H1 (cell line): Measurements from ENCODE around the gene C3orf20. TPM values are rescaled to one million over a fixed set of nuclear protein-coding genes. Genes with fewer than 3 reads are reported as not detected.

Experiments used
- CTCF ChIA-PET: fragments of 300-600 bp; sonication (Branson Sonifier 250); formaldehyde crosslinking; loops from one replicate; lab custom pipeline; 2021; ENCODE audit not compliant: partially characterized antibody; lab: Charles Lee
- POLR2A ChIA-PET: fragments of 300-600 bp; sonication (Branson Sonifier 250); formaldehyde crosslinking; loops from one replicate; lab custom pipeline; 2021; ENCODE audit warnings: inconsistent platforms; ENCODE audit not compliant: partially characterized antibody; lab: Charles Lee
- DNase-seq, 2 experiments: peaks; one replicate each; pipeline versions ENCODE4 v3.0.0 to v3.0.0-alpha.2; 2010 to 2022; ENCODE audit warnings: low spot score in 2 of 2, low read depth in 1 of 2, mixed read lengths in 1 of 2
- FAIRE-seq: peaks from 2 replicates; lab custom pipeline; 2011; peaks lifted over from hg19 to GRCh38; lab: Jason Lieb, UNC
- H2AFZ ChIP-seq: 2 replicates; pipeline ENCODE4 v1.8.1; 2012; ENCODE audit warnings: low read length, inconsistent platforms
- H2AK5ac ChIP-seq: 2 replicates; pipeline ENCODE4 v1.6.1; 2013; ENCODE audit warnings: low read depth, low read length
- H2BK120ac ChIP-seq: replicated peaks from 2 replicates; pipeline ENCODE3; 2013; ENCODE audit warnings: low read depth, low read length, inconsistent platforms
- H2BK12ac ChIP-seq: 2 replicates; pipeline ENCODE4 v1.6.1; 2013; ENCODE audit warnings: low read depth, low read length
- H2BK15ac ChIP-seq: 2 replicates; pipeline ENCODE4 v1.6.1; 2013; ENCODE audit warnings: low read length
- H2BK20ac ChIP-seq: 2 replicates; pipeline ENCODE4 v1.6.1; 2013; ENCODE audit warnings: low read length
- H2BK5ac ChIP-seq: 2 replicates; pipeline ENCODE4 v1.6.1; 2013; ENCODE audit warnings: low read depth, low read length
- H3K14ac ChIP-seq: 2 replicates; pipeline ENCODE4 v1.6.1; 2013; ENCODE audit warnings: inconsistent platforms; ENCODE audit not compliant: insufficient read length
- H3K18ac ChIP-seq: 2 replicates; pipeline ENCODE4 v1.6.1; 2013; ENCODE audit warnings: low read length; ENCODE audit errors: extremely low read depth
- H3K23ac ChIP-seq: 2 replicates; pipeline ENCODE4 v1.6.1; 2013; ENCODE audit warnings: inconsistent platforms; ENCODE audit not compliant: insufficient read length
- H3K23me2 ChIP-seq: 2 replicates; pipeline ENCODE4 v1.6.1; 2013; ENCODE audit warnings: low read depth, low read length
- H3K27ac ChIP-seq: 2 replicates; pipeline ENCODE4 v1.6.1; 2011; ENCODE audit warnings: low read depth, low read length, inconsistent platforms
- H3K27me3 ChIP-seq, 4 experiments: replicated peaks in 1 of 4; 1 replicate in 1 of 4; 2 replicates in 3 of 4; pipeline versions ENCODE4 v1.6.1 to v1.8.1; 2011 to 2013; ENCODE audit warnings: low read length in 3 of 4, mild to moderate bottlenecking in 3 of 4, inconsistent platforms in 2 of 4, mixed read lengths in 2 of 4, moderate library complexity in 1 of 4; ENCODE audit not compliant: control insufficient read depth in 3 of 4, insufficient read depth in 3 of 4; ENCODE audit errors: extremely low read depth in 1 of 4
- H3K36me3 ChIP-seq, 4 experiments: 2 replicates each; pipeline versions ENCODE4 v1.6.1 to v1.8.1; 2011 to 2013; ENCODE audit warnings: mild to moderate bottlenecking in 4 of 4, low read length in 3 of 4, moderate library complexity in 2 of 4, control low read depth in 1 of 4, inconsistent platforms in 1 of 4; ENCODE audit not compliant: insufficient read depth in 4 of 4, control insufficient read depth in 2 of 4
- H3K4ac ChIP-seq: replicated peaks from 2 replicates; pipeline ENCODE3; 2013; ENCODE audit warnings: low read length, low read depth, mixed read lengths, inconsistent platforms; ENCODE audit not compliant: insufficient read length
- H3K4me1 ChIP-seq, 4 experiments: replicated peaks in 1 of 4; 1 replicate in 1 of 4; 2 replicates in 3 of 4; pipeline versions ENCODE4 v1.6.1 to v1.8.1; 2011 to 2013; ENCODE audit warnings: low read length in 3 of 4, inconsistent platforms in 2 of 4, mixed read lengths in 1 of 4; ENCODE audit not compliant: insufficient read depth in 4 of 4, control insufficient read depth in 3 of 4
- H3K4me2 ChIP-seq, 2 experiments: 2 replicates each; pipeline versions ENCODE4 v1.6.1 to v1.8.1; 2011 to 2013; ENCODE audit warnings: low read depth in 2 of 2, low read length in 2 of 2, control low read depth in 1 of 2, inconsistent platforms in 1 of 2, mild to moderate bottlenecking in 1 of 2; ENCODE audit not compliant: insufficient read depth in 1 of 2
- H3K4me3 ChIP-seq, 4 experiments: fragments of 200-600, 300-600 bp in 1 of 4; sonication (generic), shearing (Covaris generic), sonication (Bioruptor Twin) in 1 of 4; 2 replicates each; pipeline versions ENCODE4 v1.5.1 to v1.8.1; 2011 to 2016; ENCODE audit warnings: low read length in 4 of 4, low read depth in 3 of 4, control low read depth in 2 of 4, inconsistent platforms in 2 of 4, mild to moderate bottlenecking in 2 of 4, mixed read lengths in 1 of 4, moderate library complexity in 1 of 4; ENCODE audit not compliant: insufficient read depth in 2 of 4; ENCODE audit errors: extremely low read depth in 1 of 4
- H3K56ac ChIP-seq: replicated peaks from 2 replicates; pipeline ENCODE3; 2013; ENCODE audit warnings: low read depth, mild to moderate bottlenecking, mixed read lengths, low read length, inconsistent platforms; ENCODE audit not compliant: insufficient read length
- H3K79me1 ChIP-seq: 2 replicates; pipeline ENCODE4 v1.6.1; 2013; ENCODE audit warnings: low read depth, low read length, control low read depth
- H3K79me2 ChIP-seq, 2 experiments: 2 replicates each; pipeline versions ENCODE4 v1.6.1 to v1.8.1; 2012 to 2013; ENCODE audit warnings: low read length in 2 of 2, mild to moderate bottlenecking in 2 of 2, inconsistent platforms in 1 of 2; ENCODE audit not compliant: insufficient read depth in 2 of 2, control insufficient read depth in 1 of 2
- H3K9ac ChIP-seq, 4 experiments: replicated peaks in 1 of 4; 1 replicate in 1 of 4; 2 replicates in 3 of 4; pipeline versions ENCODE4 v1.6.1 to v1.8.1; 2011 to 2013; ENCODE audit warnings: low read depth in 3 of 4, low read length in 3 of 4, control low read depth in 2 of 4, mild to moderate bottlenecking in 2 of 4, moderate library complexity in 2 of 4, inconsistent platforms in 1 of 4; ENCODE audit errors: extremely low read depth in 1 of 4
- H3K9me3 ChIP-seq, 2 experiments: 2 replicates each; pipeline versions ENCODE4 v1.6.1 to v1.8.1; 2012 to 2013; ENCODE audit warnings: mild to moderate bottlenecking in 2 of 2, moderate library complexity in 2 of 2, control low read depth in 1 of 2, inconsistent platforms in 1 of 2, low read depth in 1 of 2, low read length in 1 of 2, mixed read lengths in 1 of 2; ENCODE audit not compliant: insufficient read depth in 2 of 2
- H4K20me1 ChIP-seq, 2 experiments: replicated peaks in 1 of 2; 2 replicates each; pipeline versions ENCODE3 to v1.8.1; 2011 to 2013; ENCODE audit warnings: inconsistent platforms in 2 of 2, low read length in 2 of 2, mild to moderate bottlenecking in 1 of 2; ENCODE audit not compliant: insufficient read depth in 2 of 2, control insufficient read depth in 1 of 2
- H4K5ac ChIP-seq: 2 replicates; pipeline ENCODE4 v1.6.1; 2013; ENCODE audit warnings: low read length, low read depth, mixed read lengths, inconsistent platforms; ENCODE audit not compliant: insufficient read length
- H4K8ac ChIP-seq: 2 replicates; pipeline ENCODE4 v1.8.0; 2013; ENCODE audit warnings: mild to moderate bottlenecking, moderate library complexity, low read length, inconsistent platforms; ENCODE audit not compliant: insufficient read depth; ENCODE audit errors: extremely low read depth
- H4K91ac ChIP-seq: replicated peaks from 2 replicates; pipeline ENCODE3; 2013; ENCODE audit warnings: low read length, mixed read lengths, inconsistent platforms; ENCODE audit not compliant: insufficient read length
- EZH2 ChIP-seq: fragments of 200-600 bp; sonication (generic); IDR thresholded peaks from 2 replicates; pipeline ENCODE4 v1.7.1; 2012; ENCODE audit warnings: low read depth, mild to moderate bottlenecking, moderate library complexity, low read length, inconsistent platforms; ENCODE audit not compliant: severe bottlenecking
- KDM1A ChIP-seq: fragments of 200-600, 300-600 bp; sonication (generic); IDR thresholded peaks from 2 replicates; pipeline ENCODE4 v1.7.1; 2016; ENCODE audit warnings: mild to moderate bottlenecking, low read length, borderline replicate concordance
- SP2 ChIP-seq: IDR thresholded peaks from 2 replicates; pipeline ENCODE4 v1.6.1; 2012; ENCODE audit warnings: mild to moderate bottlenecking, low read length, inconsistent platforms
- WGBS, 2 experiments: shearing (Covaris generic) in 1 of 2; methylation state at CpG; one replicate each; pipeline versions ENCODE4 v1.1.6 to v1.1.7; 2013 to 2015; ENCODE audit warnings: low lambda C conversion rate in 2 of 2, mixed read lengths in 2 of 2, inconsistent platforms in 1 of 2, low coverage in 1 of 2, missing lambda C conversion rate in 1 of 2; ENCODE audit not compliant: insufficient replicate concordance in 2 of 2, insufficient coverage in 1 of 2, insufficient read length in 1 of 2; ENCODE audit errors: extremely low coverage in 1 of 2, missing lambda C conversion rate in 1 of 2; 5-methylcytosine and 5-hydroxymethylcytosine counted together
- polyA plus RNA-seq, 7 experiments: library from polyadenylated mRNA; depleted of rRNA in 3 of 7; stranded (reverse) in 5 of 7; unstranded in 2 of 7; fragments of >200 nt in 5 of 7; fragments of 200-250 nt in 2 of 7; gene quantifications; 1 replicate in 5 of 7; 2 replicates in 1 of 7; 4 replicates in 1 of 7; pipeline versions ENCODE4 v1.2.1 to v1.2.3, GENCODE V29; 2011 to 2013; ENCODE audit warnings: missing spikeins in 2 of 7, mixed read lengths in 2 of 7
- total RNA-seq: library from RNA; stranded (reverse); fragmentation: NEBNext Ultra II Directional; extraction: Animal tissue kit (Norgen Biotek cat#: 25700); gene quantifications from 2 replicates; pipeline ENCODE4 v1.2.1, GENCODE V29; 2021

The C3orf20 gene
- total and polyA plus RNA-seq, 2 of the 8 experiments (the other 6 are each of a cell fraction or from before 2014, with no cell fraction given), result not detected

- Histone ChIP-seq H3K4me1 (peaks cover 0 to 7% (median 3%) of the 10 kb centered on the region in 4 experiments; a peak in 3 of 7 replicates), H2AK5ac (no peak overlapping the region), H3K79me2 (no peaks in the 10 kb centered on the region), H3K36me3 (no peaks in the 10 kb centered on the region), H3K18ac (no peak overlapping the region), H3K4me3 (no peak overlapping the region), H2BK12ac (peak overlapping the region; percentile 39; the same call in 1 of the 2 replicates), H3K9me3 (no peaks in the 10 kb centered on the region), H4K8ac (no peak overlapping the region), H3K56ac (no peak overlapping the region), H3K14ac (no peak overlapping the region), H3K9ac (no peak overlapping the region), H2AFZ (no peak overlapping the region), H2BK5ac (no peak overlapping the region), H3K27me3 (peaks cover 5 to 22% (median 19%) of the 10 kb centered on the region in 4 experiments), H3K23ac (no peak overlapping the region), H2BK120ac (no peak overlapping the region), H3K4ac (no peak overlapping the region), H4K20me1 (no peaks in the 10 kb centered on the region), H3K23me2 (peaks cover 10% of the 10 kb centered on the region; the same call in 1 of the 2 replicates), H4K91ac (no peak overlapping the region), H3K79me1 (no peaks in the 10 kb centered on the region), H4K5ac (no peak overlapping the region), H2BK15ac (no peak overlapping the region), H3K27ac (no peak overlapping the region), H3K4me2 (no peak overlapping the region; a peak in 1 of 4 replicates), H2BK20ac (0 out of 2 replicates have a peak overlapping the region, but pooled peaks have one; percentile 48)
- CTCF ChIA-PET, result interaction anchor here (0.5 to 1.8 kb wide), 5 partner anchors 13 to 117 kb away, joined by 3 to 5 read pairs (median 3); no protein-coding TSS in a partner anchor
- 90% methylated on average over 7 of the region's 7 CpGs; no CpG with 5 or more reads in 1 of the 2 experiments for WGBS, 2 experiments
- TF ChIP-seq SP2 (no peak), EZH2 (no peak), KDM1A (peak; percentile 63; the same call in 1 of the 2 replicates)
- DNase-seq, result no peak
- POLR2A ChIA-PET, result interaction anchor here (0.9 kb wide), 1 partner anchor 154 kb away, joined by 4 read pairs; the partner anchor contains the start of gene CCDC174
- no peak for FAIRE-seq
Observed at GRCh38 chr3:14804835-14805780, 130.2 kb downstream of the C3orf20 start.
